ENCODE measurements around the gene RAB4A.

RAB4A gene

GRCh38 chr1:229328598-229329362, 57.9 kb downstream of the RAB4A start:
- no peak for DNase-seq (ENCODE audit: low read depth in 1 of 2, low spot score in 1 of 2)

- DNase-seq (ENCODE audit: low read depth in 1 of 2, low spot score in 1 of 2): no peak
Measured at GRCh38 chr1:229334269-229334668, 63.4 kb downstream of the RAB4A start.

- no peak for DNase-seq (ENCODE audit: low read depth in 1 of 2, low spot score in 1 of 2)
Measured at GRCh38 chr1:229334716-229335115, 63.8 kb downstream of the RAB4A start.

- no peak for DNase-seq (ENCODE audit: low read depth in 1 of 2, low spot score in 1 of 2)
Measured at GRCh38 chr1:229336345-229336744, 65.4 kb downstream of the RAB4A start.

GRCh38 chr1:229339086-229339485, 68.2 kb downstream of the RAB4A start:
- DNase-seq (ENCODE audit: low read depth in 1 of 2, low spot score in 1 of 2): no peak

- no peak for DNase-seq (ENCODE audit: low read depth in 1 of 2, low spot score in 1 of 2)
Measured at GRCh38 chr1:229339520-229339919, 68.6 kb downstream of the RAB4A start.

GRCh38 chr1:229340496-229340895, 69.6 kb downstream of the RAB4A start:
- DNase-seq (ENCODE audit: low read depth in 1 of 2, low spot score in 1 of 2): no peak

GRCh38 chr1:229341774-229342655, 71.1 kb downstream of the RAB4A start:
- DNase-seq (ENCODE audit: low read depth in 1 of 2, low spot score in 1 of 2): peak; percentile 55 to 63

GRCh38 chr1:229342656-229343569, 72.0 kb downstream of the RAB4A start, which contains the start of gene CCSAP:
Gene CCSAP, minus strand, starts transcription at chr1:229343047. Its CDS starts 582 bp downstream, at chr1:229342465.
- peak; percentile 13 to 26 for DNase-seq (ENCODE audit: low read depth in 1 of 2, low spot score in 1 of 2)

- no peak for DNase-seq (ENCODE audit: low read depth in 1 of 2, low spot score in 1 of 2)
Measured at GRCh38 chr1:229344139-229344538, 73.2 kb downstream of the RAB4A start.

- DNase-seq (ENCODE audit: low read depth in 1 of 2, low spot score in 1 of 2): no peak
Measured at GRCh38 chr1:229344937-229345684, 74.2 kb downstream of the RAB4A start.

GRCh38 chr1:229347528-229347927, 76.6 kb downstream of the RAB4A start:
- no peak for DNase-seq (ENCODE audit: low read depth in 1 of 2, low spot score in 1 of 2)

GRCh38 chr1:229349463-229350385, 78.8 kb downstream of the RAB4A start:
- no peak for DNase-seq (ENCODE audit: low read depth in 1 of 2, low spot score in 1 of 2)

GRCh38 chr1:229352975-229353374, 82.1 kb downstream of the RAB4A start:
- DNase-seq (ENCODE audit: low read depth in 1 of 2, low spot score in 1 of 2): no peak

GRCh38 chr1:229354226-229354625, 83.3 kb downstream of the RAB4A start:
- no peak for DNase-seq (ENCODE audit: low read depth in 1 of 2, low spot score in 1 of 2)

All from activated CD4-positive, alpha-beta T cell treated with anti-CD3 and anti-CD28 coated beads, Interleukin-2, amount 50 U/mL, for 24 hours (primary cell).